IMR-90 (cell line): ENCODE measurements around the gene TAS2R40. TPM values are rescaled to one million over a fixed set of nuclear protein-coding genes. Genes with fewer than 3 reads are reported as not detected.

Experiments used
- ATAC-seq: fragments of 200-7000 bp; cut with Tn5 transposase; 2 replicates; pipeline ENCODE4 v1.9.1; 2020; ENCODE audit warnings: low read depth, mild to moderate bottlenecking, moderate library complexity
- BruUV-seq: library from RNA; stranded (reverse); fragments of 400-500 nt; replicated peaks from 2 replicates; lab custom pipeline; 2021; lab: Mats Ljungman, UMichigan
- CTCF ChIA-PET: fragments of 300-600 bp; formaldehyde crosslinking; extraction: SDS; loops from one replicate; lab custom pipeline; 2021; ENCODE audit warnings: antibody characterized with exemption; lab: Yijun Ruan, JAX
- POLR2A ChIA-PET: fragments of 300-600 bp; sonication (Branson Sonifier 250); formaldehyde crosslinking; loops from one replicate; lab custom pipeline; 2022; ENCODE audit warnings: antibody characterized with exemption; ENCODE audit not compliant: unreplicated experiment; lab: Charles Lee
- DNase-seq: peaks from one replicate; pipeline ENCODE4 v3.0.0; 2013
- H2AFZ ChIP-seq: replicated peaks from 2 replicates; pipeline ENCODE3; 2013; ENCODE audit warnings: low read length, mild to moderate bottlenecking; ENCODE audit not compliant: poor library complexity
- H2AK5ac ChIP-seq: 2 replicates; pipeline ENCODE4 v1.6.1; 2013; ENCODE audit warnings: low read depth, low read length, inconsistent platforms
- H2AK9ac ChIP-seq: replicated peaks from 2 replicates; pipeline ENCODE3; 2013; ENCODE audit warnings: mild to moderate bottlenecking, low read depth, low read length, moderate library complexity; ENCODE audit not compliant: poor library complexity
- H2BK120ac ChIP-seq: 2 replicates; pipeline ENCODE4 v1.6.1; 2013; ENCODE audit warnings: low read depth, low read length, inconsistent platforms
- H2BK15ac ChIP-seq: 3 replicates; pipeline ENCODE4 v1.6.1; 2013; ENCODE audit warnings: low read depth, low read length, inconsistent platforms
- H2BK20ac ChIP-seq: 2 replicates; pipeline ENCODE4 v1.6.1; 2013; ENCODE audit warnings: low read depth, mild to moderate bottlenecking, inconsistent platforms, low read length, moderate library complexity
- H2BK5ac ChIP-seq: 2 replicates; pipeline ENCODE4 v1.6.1; 2013; ENCODE audit warnings: mild to moderate bottlenecking, low read depth, low read length, inconsistent platforms; ENCODE audit not compliant: poor library complexity, severe bottlenecking
- H3K14ac ChIP-seq: replicated peaks from 2 replicates; pipeline ENCODE4 v1.6.1; 2013; ENCODE audit warnings: low read depth, low read length, inconsistent platforms
- H3K18ac ChIP-seq: 2 replicates; pipeline ENCODE4 v1.6.1; 2013; ENCODE audit warnings: low read depth, low read length, control low read depth
- H3K23ac ChIP-seq: 2 replicates; pipeline ENCODE4 v1.6.1; 2013; ENCODE audit warnings: low read depth, low read length, inconsistent platforms
- H3K27ac ChIP-seq: 2 replicates; pipeline ENCODE4 v1.5.1; 2013; ENCODE audit warnings: mild to moderate bottlenecking, control low read depth, low read length; ENCODE audit not compliant: insufficient read depth
- H3K27me3 ChIP-seq: 2 replicates; pipeline ENCODE4 v1.6.1; 2013; ENCODE audit warnings: low read length; ENCODE audit not compliant: control insufficient read depth, insufficient read depth
- H3K36me3 ChIP-seq: 2 replicates; pipeline ENCODE4 v1.6.1; 2013; ENCODE audit warnings: low read length, mixed read lengths; ENCODE audit not compliant: control insufficient read depth, insufficient read depth
- H3K4ac ChIP-seq: 2 replicates; pipeline ENCODE4 v1.6.1; 2013; ENCODE audit warnings: low read depth, low read length, inconsistent platforms
- H3K4me1 ChIP-seq: 2 replicates; pipeline ENCODE4 v1.6.1; 2013; ENCODE audit warnings: low read length, mixed read lengths; ENCODE audit not compliant: control insufficient read depth, insufficient read depth
- H3K4me2 ChIP-seq: 2 replicates; pipeline ENCODE4 v1.6.1; 2013; ENCODE audit warnings: low read depth, mild to moderate bottlenecking, control low read depth, low read length, moderate library complexity
- H3K4me3 ChIP-seq: 2 replicates; pipeline ENCODE4 v1.5.1; 2013; ENCODE audit warnings: low read depth, mild to moderate bottlenecking, control low read depth, low read length, moderate library complexity; ENCODE audit not compliant: insufficient read depth
- H3K56ac ChIP-seq: 2 replicates; pipeline ENCODE4 v1.6.1; 2013; ENCODE audit warnings: low read length, inconsistent platforms; ENCODE audit not compliant: insufficient read depth; ENCODE audit errors: extremely low read depth
- H3K79me1 ChIP-seq, 2 experiments: 2 replicates each; pipeline ENCODE4 v1.6.1; 2013; ENCODE audit warnings: low read length in 2 of 2, inconsistent platforms in 1 of 2, low read depth in 1 of 2
- H3K9ac ChIP-seq: 2 replicates; pipeline ENCODE4 v1.6.1; 2013; ENCODE audit warnings: low read depth, low read length, control low read depth
- H3K9me1 ChIP-seq: 2 replicates; pipeline ENCODE4 v1.6.1; 2013; ENCODE audit warnings: low read length, inconsistent platforms; ENCODE audit not compliant: insufficient read depth
- H3K9me3 ChIP-seq: 2 replicates; pipeline ENCODE4 v1.6.1; 2013; ENCODE audit warnings: low read length; ENCODE audit not compliant: control insufficient read depth, insufficient read depth
- H4K20me1 ChIP-seq: 2 replicates; pipeline ENCODE4 v1.6.1; 2013; ENCODE audit warnings: low read length, inconsistent platforms; ENCODE audit not compliant: insufficient read depth
- H4K5ac ChIP-seq: 2 replicates; pipeline ENCODE4 v1.6.1; 2013; ENCODE audit warnings: mild to moderate bottlenecking, low read depth, low read length, control low read depth
- H4K8ac ChIP-seq, 2 experiments: 2 replicates each; pipeline ENCODE4 v1.6.1; 2013; ENCODE audit warnings: low read depth in 2 of 2, low read length in 2 of 2, control low read depth in 1 of 2, inconsistent platforms in 1 of 2
- H4K91ac ChIP-seq: 2 replicates; pipeline ENCODE4 v1.6.1; 2013; ENCODE audit warnings: low read depth, low read length, inconsistent platforms; ENCODE audit not compliant: insufficient read depth
- BHLHE40 ChIP-seq: fragments of 150-350 bp; IDR thresholded peaks from 2 replicates; pipeline ENCODE4 v1.6.1; 2016; ENCODE audit warnings: mild to moderate bottlenecking, low read depth, low read length
- CEBPB ChIP-seq: IDR thresholded peaks from 2 replicates; pipeline ENCODE4 v1.6.1; 2012; ENCODE audit warnings: low read depth, low read length, improper control_type of control experiment
- CHD1 ChIP-seq: IDR thresholded peaks from 2 replicates; pipeline ENCODE4 v1.6.1; 2012; ENCODE audit warnings: low read depth, low read length, improper control_type of control experiment
- FOS ChIP-seq: fragments of 150-350 bp; IDR thresholded peaks from 2 replicates; pipeline ENCODE4 v1.6.1; 2016; ENCODE audit warnings: low read depth, low read length
- MAFK ChIP-seq: IDR thresholded peaks from 2 replicates; pipeline ENCODE4 v1.6.1; 2012; ENCODE audit warnings: low read depth, low read length, improper control_type of control experiment
- MAZ ChIP-seq: IDR thresholded peaks from 2 replicates; pipeline ENCODE4 v1.6.1; 2012; ENCODE audit warnings: low read depth, mild to moderate bottlenecking, low read length, improper control_type of control experiment, moderate library complexity, borderline replicate concordance
- MXI1 ChIP-seq: IDR thresholded peaks from 2 replicates; pipeline ENCODE4 v1.6.1; 2012; ENCODE audit warnings: low read depth, mild to moderate bottlenecking, low read length, moderate library complexity, borderline replicate concordance
- NFE2L2 ChIP-seq: fragments of 150-350 bp; IDR thresholded peaks from 2 replicates; pipeline ENCODE4 v1.6.1; 2016; ENCODE audit warnings: low read depth, mild to moderate bottlenecking, low read length
- POLR2A ChIP-seq: IDR thresholded peaks from 2 replicates; pipeline ENCODE4 v1.6.1; 2012; ENCODE audit warnings: mild to moderate bottlenecking, low read depth, low read length
- RAD21 ChIP-seq: IDR thresholded peaks from 2 replicates; pipeline ENCODE4 v1.6.1; 2012; ENCODE audit warnings: low read length, improper control_type of control experiment
- RCOR1 ChIP-seq: IDR thresholded peaks from 2 replicates; pipeline ENCODE4 v1.6.1; 2012; ENCODE audit warnings: mild to moderate bottlenecking, low read length, improper control_type of control experiment; ENCODE audit not compliant: insufficient replicate concordance
- RFX5 ChIP-seq: IDR thresholded peaks from 2 replicates; pipeline ENCODE4 v1.8.0; 2012; ENCODE audit warnings: low read depth, mild to moderate bottlenecking, low read length, moderate library complexity
- SMC3 ChIP-seq: fragments of 150-350 bp; IDR thresholded peaks from 2 replicates; pipeline ENCODE4 v1.6.1; 2016; ENCODE audit warnings: low read depth, mild to moderate bottlenecking, antibody characterized with exemption, low read length, moderate library complexity
- WGBS, 2 experiments: methylation state at CpG; one replicate each; pipeline versions ENCODE4 v1.1.5 to v1.1.7; 2013; ENCODE audit warnings: missing lambda C conversion rate in 2 of 2; ENCODE audit not compliant: insufficient read length in 1 of 2; ENCODE audit errors: extremely low coverage in 2 of 2; 5-methylcytosine and 5-hydroxymethylcytosine counted together
- dilution Hi-C: fragments of 300-500 bp; cut with HindIII; formaldehyde crosslinking; loops from one replicate; pipeline ENCODE4 v1.14.3; 2018; ENCODE audit warnings: low sequenced_read_pairs; ENCODE audit not compliant: unreplicated experiment
- in situ Hi-C: fragments of 300-500 bp; cut with MboI; formaldehyde crosslinking; loops from 3 replicates; pipeline ENCODE4 v1.14.3; 2019; ENCODE audit warnings: low sequenced_read_pairs, inconsistent platforms, mixed read lengths
- intact Hi-C: fragments of 100-400 bp; cut with micrococcal nuclease; formaldehyde crosslinking; loops from 2 replicates; pipeline ENCODE4 v1.10.0; 2022
- polyA plus RNA-seq, 3 experiments: library from polyadenylated mRNA; depleted of rRNA; stranded (reverse); fragments of >200 nt; gene quantifications; 2 replicates each; pipeline ENCODE4 v1.2.3, GENCODE V29; 2012; ENCODE audit warnings: low replicate concordance in 1 of 3
- total RNA-seq: library from RNA; depleted of rRNA; stranded (reverse); fragments of >200 nt; gene quantifications from 2 replicates; pipeline ENCODE4 v1.2.3, GENCODE V29; 2012
- TF ChIP-seq, protein P1 (sequence below): fragments of 150-350 bp; IDR thresholded peaks from 2 replicates; pipeline ENCODE4 v1.6.1; 2017; ENCODE audit warnings: mild to moderate bottlenecking, antibody characterized with exemption, low read length, low read depth
- TF ChIP-seq, protein P2 (sequence below): fragments of 150-350 bp; IDR thresholded peaks from 2 replicates; pipeline ENCODE4 v1.6.1; 2016; ENCODE audit warnings: low read depth, mild to moderate bottlenecking, low read length, moderate library complexity, borderline replicate concordance
- TF ChIP-seq, protein P3 (sequence below): conservative IDR thresholded peaks from 2 replicates; pipeline ENCODE4 v1.5.1; 2012; ENCODE audit warnings: mild to moderate bottlenecking, low read depth, low read length, improper control_type of control experiment

Gene TAS2R40
- total and polyA plus RNA-seq, 2 of the 4 experiments (the other 2 are of a cell fraction), result not detected

DNA sequence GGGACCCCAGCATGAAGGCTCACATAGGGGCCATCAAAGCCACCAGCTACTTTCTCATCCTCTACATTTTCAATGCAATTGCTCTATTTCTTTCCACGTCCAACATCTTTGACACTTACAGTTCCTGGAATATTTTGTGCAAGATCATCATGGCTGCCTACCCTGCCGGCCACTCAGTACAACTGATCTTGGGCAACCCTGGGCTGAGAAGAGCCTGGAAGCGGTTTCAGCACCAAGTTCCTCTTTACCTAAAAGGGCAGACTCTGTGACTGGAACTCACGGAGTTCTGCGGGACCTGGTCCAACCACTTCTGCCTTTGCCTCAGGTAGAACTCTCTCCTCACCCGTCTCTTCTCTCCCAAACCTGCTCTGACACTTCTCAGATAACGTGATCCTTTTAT is 945 bp downstream of the TAS2R40 start:
- H3K9ac ChIP-seq, result no peak overlapping the region
- CTCF ChIA-PET, result no interaction called here
- H4K20me1 ChIP-seq, result no peaks in the 10 kb centered on the region
- H3K36me3 ChIP-seq, result no peaks in the 10 kb centered on the region
- H3K79me1 ChIP-seq, result no peaks in the 10 kb centered on the region
- no peak overlapping the region for H3K18ac ChIP-seq
- BruUV-seq, result no TSS peak
- H3K56ac ChIP-seq, result no peak overlapping the region
- POLR2A ChIA-PET, result no interaction called here
- no CpG with 5 or more reads among the region's 7 CpGs for WGBS, 2 experiments
- H2BK15ac ChIP-seq, result no peak overlapping the region
- no peak for TF ChIP-seq CEBPB
- no peak for TF ChIP-seq MAZ
- no peak for TF ChIP-seq RCOR1
- TF ChIP-seq BHLHE40, result no peak
- TF ChIP-seq POLR2A, result no peak
- no peak for TF ChIP-seq NFE2L2
- TF ChIP-seq, protein P1, sequence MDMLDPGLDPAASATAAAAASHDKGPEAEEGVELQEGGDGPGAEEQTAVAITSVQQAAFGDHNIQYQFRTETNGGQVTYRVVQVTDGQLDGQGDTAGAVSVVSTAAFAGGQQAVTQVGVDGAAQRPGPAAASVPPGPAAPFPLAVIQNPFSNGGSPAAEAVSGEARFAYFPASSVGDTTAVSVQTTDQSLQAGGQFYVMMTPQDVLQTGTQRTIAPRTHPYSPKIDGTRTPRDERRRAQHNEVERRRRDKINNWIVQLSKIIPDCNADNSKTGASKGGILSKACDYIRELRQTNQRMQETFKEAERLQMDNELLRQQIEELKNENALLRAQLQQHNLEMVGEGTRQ, result no peak
- no peak for TF ChIP-seq MXI1
- no peak for TF ChIP-seq SMC3
- TF ChIP-seq, protein P2, sequence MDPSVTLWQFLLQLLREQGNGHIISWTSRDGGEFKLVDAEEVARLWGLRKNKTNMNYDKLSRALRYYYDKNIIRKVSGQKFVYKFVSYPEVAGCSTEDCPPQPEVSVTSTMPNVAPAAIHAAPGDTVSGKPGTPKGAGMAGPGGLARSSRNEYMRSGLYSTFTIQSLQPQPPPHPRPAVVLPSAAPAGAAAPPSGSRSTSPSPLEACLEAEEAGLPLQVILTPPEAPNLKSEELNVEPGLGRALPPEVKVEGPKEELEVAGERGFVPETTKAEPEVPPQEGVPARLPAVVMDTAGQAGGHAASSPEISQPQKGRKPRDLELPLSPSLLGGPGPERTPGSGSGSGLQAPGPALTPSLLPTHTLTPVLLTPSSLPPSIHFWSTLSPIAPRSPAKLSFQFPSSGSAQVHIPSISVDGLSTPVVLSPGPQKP, result no peak
- no peak for TF ChIP-seq CHD1
- TF ChIP-seq, protein P3, sequence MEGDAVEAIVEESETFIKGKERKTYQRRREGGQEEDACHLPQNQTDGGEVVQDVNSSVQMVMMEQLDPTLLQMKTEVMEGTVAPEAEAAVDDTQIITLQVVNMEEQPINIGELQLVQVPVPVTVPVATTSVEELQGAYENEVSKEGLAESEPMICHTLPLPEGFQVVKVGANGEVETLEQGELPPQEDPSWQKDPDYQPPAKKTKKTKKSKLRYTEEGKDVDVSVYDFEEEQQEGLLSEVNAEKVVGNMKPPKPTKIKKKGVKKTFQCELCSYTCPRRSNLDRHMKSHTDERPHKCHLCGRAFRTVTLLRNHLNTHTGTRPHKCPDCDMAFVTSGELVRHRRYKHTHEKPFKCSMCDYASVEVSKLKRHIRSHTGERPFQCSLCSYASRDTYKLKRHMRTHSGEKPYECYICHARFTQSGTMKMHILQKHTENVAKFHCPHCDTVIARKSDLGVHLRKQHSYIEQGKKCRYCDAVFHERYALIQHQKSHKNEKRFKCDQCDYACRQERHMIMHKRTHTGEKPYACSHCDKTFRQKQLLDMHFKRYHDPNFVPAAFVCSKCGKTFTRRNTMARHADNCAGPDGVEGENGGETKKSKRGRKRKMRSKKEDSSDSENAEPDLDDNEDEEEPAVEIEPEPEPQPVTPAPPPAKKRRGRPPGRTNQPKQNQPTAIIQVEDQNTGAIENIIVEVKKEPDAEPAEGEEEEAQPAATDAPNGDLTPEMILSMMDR, result no peak
- TF ChIP-seq MAFK, result no peak
- no peak for TF ChIP-seq RFX5
- no peak for TF ChIP-seq RAD21
- no peak for TF ChIP-seq FOS
- no peak overlapping the region for H2AK9ac ChIP-seq
- H3K4me3 ChIP-seq, result no peak overlapping the region
- H3K4me1 ChIP-seq, result peaks cover under 1% of the 10 kb centered on the region; the same call in 1 of the 2 replicates
- H3K27me3 ChIP-seq, result peaks cover 28% of the 10 kb centered on the region
- H3K27ac ChIP-seq, result no peak overlapping the region
- no peak overlapping the region for H3K4me2 ChIP-seq
- dilution Hi-C loops (no loop called here), in situ Hi-C loops (loop anchor here (25.0 kb wide), 1 partner anchor 885 kb away; no protein-coding TSS in a partner anchor), intact Hi-C loops (no loop called here)
- no peak for DNase-seq
- no peak overlapping the region for H4K91ac ChIP-seq
- H2BK20ac ChIP-seq, result no peak overlapping the region
- no peak overlapping the region for H2BK5ac ChIP-seq
- no peak overlapping the region for H3K14ac ChIP-seq
- H3K23ac ChIP-seq, result no peak overlapping the region
- no peaks in the 10 kb centered on the region for H3K9me1 ChIP-seq
- no peak overlapping the region for H3K4ac ChIP-seq
- no peak for ATAC-seq
- no peak overlapping the region for H2BK120ac ChIP-seq
- H3K9me3 ChIP-seq, result no peaks in the 10 kb centered on the region
- no peak overlapping the region for H4K5ac ChIP-seq
- no peak overlapping the region for H2AFZ ChIP-seq
- no peak overlapping the region for H2AK5ac ChIP-seq
- H4K8ac ChIP-seq, result no peak overlapping the region
